ENCODE results near the gene BANK1. TPM values are rescaled to one million over a fixed set of nuclear protein-coding genes. Genes with fewer than 3 reads are reported as not detected.

Gene BANK1
- total and polyA plus RNA-seq, 2 of the 8 experiments (the other 6 are each of a cell fraction or from before 2014, with no cell fraction given) = 0.59 to 0.93 TPM

- H3K4ac ChIP-seq (replicated peaks; ENCODE audit: insufficient read length, low read depth, low read length) = no peak overlapping the region
- POLR2A ChIA-PET (ENCODE audit: partially characterized antibody) = no interaction called here
- TF ChIP-seq MAX (IDR thresholded peaks at IDR 0.05) = no peak
Observed at GRCh38 chr4:101794806-101795205, 4.3 kb downstream of the BANK1 start.

More at GRCh38 chr4:101794806-101795205, 4.3 kb downstream of the BANK1 start:
- no peak for DNase-seq (ENCODE audit: low read depth in 1 of 2, low spot score in 2 of 2)
- Histone ChIP-seq H2BK5ac (ENCODE audit: low read depth, low read length) (no peak overlapping the region), H3K14ac (ENCODE audit: insufficient read length) (no peak overlapping the region), H3K18ac (ENCODE audit: extremely low read depth, low read length) (no peak overlapping the region), H4K5ac (ENCODE audit: insufficient read length, low read depth, low read length) (no peak overlapping the region), H2BK120ac (replicated peaks; ENCODE audit: low read depth, low read length) (no peak overlapping the region), H2BK12ac (ENCODE audit: low read depth, low read length) (no peak overlapping the region), H3K27ac (ENCODE audit: low read depth, low read length) (no peak overlapping the region), H2BK20ac (ENCODE audit: low read length) (no peak overlapping the region), H3K79me2 (ENCODE audit: control insufficient read depth in 1 of 2, insufficient read depth in 2 of 2, low read length in 2 of 2) (no peaks in the 10 kb centered on the region), H3K23ac (ENCODE audit: insufficient read length) (no peak overlapping the region), H3K9ac (replicated peaks in 1 of 4; ENCODE audit: extremely low read depth in 1 of 4, low read depth in 3 of 4, low read length in 3 of 4) (no peak overlapping the region), H3K36me3 (ENCODE audit: control insufficient read depth in 2 of 4, insufficient read depth in 4 of 4, low read length in 3 of 4) (no peaks in the 10 kb centered on the region), H3K9me3 (ENCODE audit: insufficient read depth in 2 of 2, low read depth in 1 of 2, low read length in 1 of 2) (no peaks in the 10 kb centered on the region), H3K4me1 (replicated peaks in 1 of 4; ENCODE audit: control insufficient read depth in 3 of 4, insufficient read depth in 4 of 4, low read length in 3 of 4) (0 out of 7 replicates have a peak, but pooled peaks cover 0 to 2% (median under 1%) of the 10 kb centered on the region in 4 experiments), H4K20me1 (replicated peaks in 1 of 2; ENCODE audit: control insufficient read depth in 1 of 2, insufficient read depth in 2 of 2, low read length in 2 of 2) (no peaks in the 10 kb centered on the region), H3K4me2 (ENCODE audit: insufficient read depth in 1 of 2, low read depth in 2 of 2, low read length in 2 of 2) (no peak overlapping the region), H3K27me3 (replicated peaks in 1 of 4; ENCODE audit: control insufficient read depth in 3 of 4, extremely low read depth in 1 of 4, insufficient read depth in 3 of 4, low read length in 3 of 4) (no peaks in the 10 kb centered on the region), H3K23me2 (ENCODE audit: low read depth, low read length) (no peaks in the 10 kb centered on the region; the same call in 1 of the 2 replicates), H4K8ac (ENCODE audit: extremely low read depth, insufficient read depth, low read length) (no peak overlapping the region), H3K4me3 (ENCODE audit: extremely low read depth in 1 of 4, insufficient read depth in 2 of 4, low read depth in 3 of 4, low read length in 4 of 4) (no peak overlapping the region), H4K91ac (replicated peaks; ENCODE audit: insufficient read length, low read length) (no peak overlapping the region), H2AFZ (ENCODE audit: low read length) (no peak overlapping the region), H2AK5ac (ENCODE audit: low read depth, low read length) (no peak overlapping the region), H2BK15ac (ENCODE audit: low read length) (no peak overlapping the region), H3K79me1 (ENCODE audit: low read depth, low read length) (no peaks in the 10 kb centered on the region), H3K56ac (replicated peaks; ENCODE audit: insufficient read length, low read depth, low read length) (no peak overlapping the region)
- no peak for FAIRE-seq
- 88% methylated on average over 1 of the region's 1 CpG; no CpG with 5 or more reads in 1 of the 2 experiments for WGBS, 2 experiments (ENCODE audit: extremely low coverage in 1 of 2, insufficient coverage in 1 of 2, insufficient read length in 1 of 2, insufficient replicate concordance in 2 of 2, low coverage in 1 of 2, low lambda C conversion rate in 2 of 2, missing lambda C conversion rate in 1 of 2)
- CTCF ChIA-PET (ENCODE audit: partially characterized antibody) = no interaction called here
